ENCODE results near the gene ZBTB37.

ZBTB37 gene

DNA sequence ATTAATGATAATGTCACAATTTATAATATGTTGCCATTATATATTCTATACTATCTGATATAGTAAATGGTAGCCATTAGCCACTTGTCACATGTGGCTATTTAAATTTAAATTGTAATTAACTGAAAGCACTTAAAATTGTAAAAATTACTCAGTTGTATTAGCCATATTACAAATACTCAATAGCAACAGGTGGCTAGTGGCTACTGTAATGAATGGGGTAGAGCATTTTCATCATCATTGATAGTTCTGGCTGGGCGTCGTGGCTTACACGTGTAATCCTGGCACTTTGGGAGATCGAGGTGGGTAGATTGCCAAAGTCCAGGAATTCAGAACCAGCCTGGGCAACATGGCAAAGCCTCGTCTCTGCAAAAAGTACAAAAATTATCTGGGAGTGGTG is 16.5 kb downstream of the ZBTB37 start:
- no peak for DNase-seq (ENCODE audit: low read depth)
- H3K4me3 ChIP-seq (ENCODE audit: low read depth, low read length): no peak overlapping the region
- TF ChIP-seq MYC (IDR thresholded peaks at IDR 0.05; ENCODE audit: low read depth, low read length): no peak
- TF ChIP-seq POLR2A (IDR thresholded peaks at IDR 0.05; ENCODE audit: extremely low read depth, insufficient read length): no peak
- TF ChIP-seq CTCF (IDR thresholded peaks at IDR 0.05; ENCODE audit: low read depth, low read length): no peak
- TF ChIP-seq, protein P1, sequence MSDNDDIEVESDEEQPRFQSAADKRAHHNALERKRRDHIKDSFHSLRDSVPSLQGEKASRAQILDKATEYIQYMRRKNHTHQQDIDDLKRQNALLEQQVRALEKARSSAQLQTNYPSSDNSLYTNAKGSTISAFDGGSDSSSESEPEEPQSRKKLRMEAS (IDR thresholded peaks at IDR 0.05; ENCODE audit: low read depth, low read length): no peak

DNA sequence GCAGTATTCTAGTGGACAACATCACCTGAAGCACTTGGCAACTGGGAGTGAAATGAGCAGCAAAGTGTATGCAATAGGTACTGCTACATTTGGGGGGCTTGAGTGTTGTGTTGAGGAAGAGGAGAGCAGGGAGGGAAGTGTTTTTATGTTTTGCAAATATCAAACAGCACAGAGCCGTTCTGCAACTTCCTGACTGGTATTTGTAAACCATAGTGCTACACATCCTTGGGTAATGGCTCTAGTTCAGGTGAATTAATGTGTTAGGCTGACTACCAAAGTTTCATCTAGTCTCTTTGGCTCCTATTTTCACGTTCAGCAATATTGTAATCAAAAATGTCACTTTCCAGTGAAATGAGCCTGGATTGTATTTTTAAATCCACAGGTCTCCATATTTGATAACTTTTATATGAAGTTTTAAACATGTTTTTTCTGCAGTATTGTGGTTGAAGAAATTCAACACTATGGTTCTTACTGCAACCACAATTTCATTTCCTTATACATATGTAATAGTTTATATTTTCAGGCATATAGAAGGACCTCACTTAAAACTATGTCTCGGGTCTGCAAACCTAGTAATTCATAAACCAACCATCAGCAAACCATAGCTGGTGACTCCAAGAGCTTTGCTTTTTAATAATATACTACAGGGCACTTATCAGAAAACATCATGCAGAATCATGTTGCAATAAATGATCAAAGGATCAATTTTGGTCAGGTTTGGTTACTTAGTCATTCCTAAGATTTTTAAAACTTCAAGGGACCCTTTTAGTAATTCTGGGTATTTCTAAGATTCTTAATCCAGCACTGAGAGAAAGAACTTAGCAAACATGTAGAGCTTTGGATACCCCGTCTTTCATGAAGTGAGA is 18.8 kb downstream of the ZBTB37 start:
- no peak for DNase-seq (ENCODE audit: low read depth)
- H3K4me3 ChIP-seq (ENCODE audit: low read depth, low read length): no peak overlapping the region
- TF ChIP-seq, protein P1 (IDR thresholded peaks at IDR 0.05; ENCODE audit: low read depth, low read length): no peak
- TF ChIP-seq CTCF (IDR thresholded peaks at IDR 0.05; ENCODE audit: low read depth, low read length): no peak
- no peak for TF ChIP-seq MYC (IDR thresholded peaks at IDR 0.05; ENCODE audit: low read depth, low read length)
- no peak for TF ChIP-seq POLR2A (IDR thresholded peaks at IDR 0.05; ENCODE audit: extremely low read depth, insufficient read length)

- no peak for TF ChIP-seq MYC (IDR thresholded peaks at IDR 0.05; ENCODE audit: low read depth, low read length)
- no peak for TF ChIP-seq POLR2A (IDR thresholded peaks at IDR 0.05; ENCODE audit: extremely low read depth, insufficient read length)
- no peak for TF ChIP-seq CTCF (IDR thresholded peaks at IDR 0.05; ENCODE audit: low read depth, low read length)
- TF ChIP-seq, protein P1 (IDR thresholded peaks at IDR 0.05; ENCODE audit: low read depth, low read length): no peak
- no peak for DNase-seq (ENCODE audit: low read depth)
These were observed 19.4 kb downstream of the ZBTB37 start for GRCh38 chr1:173887627-173888026.

GRCh38 chr1:173888749-173889148 is 20.6 kb downstream of the ZBTB37 start:
- no peak for DNase-seq (ENCODE audit: low read depth)
- no peak overlapping the region for H3K4me3 ChIP-seq (ENCODE audit: low read depth, low read length)
- no peak for TF ChIP-seq MYC (IDR thresholded peaks at IDR 0.05; ENCODE audit: low read depth, low read length)
- TF ChIP-seq POLR2A (IDR thresholded peaks at IDR 0.05; ENCODE audit: extremely low read depth, insufficient read length): no peak

More at GRCh38 chr1:173887627-173888026, 19.4 kb downstream of the ZBTB37 start:
- no peak overlapping the region for H3K4me3 ChIP-seq (ENCODE audit: low read depth, low read length)

DNA sequence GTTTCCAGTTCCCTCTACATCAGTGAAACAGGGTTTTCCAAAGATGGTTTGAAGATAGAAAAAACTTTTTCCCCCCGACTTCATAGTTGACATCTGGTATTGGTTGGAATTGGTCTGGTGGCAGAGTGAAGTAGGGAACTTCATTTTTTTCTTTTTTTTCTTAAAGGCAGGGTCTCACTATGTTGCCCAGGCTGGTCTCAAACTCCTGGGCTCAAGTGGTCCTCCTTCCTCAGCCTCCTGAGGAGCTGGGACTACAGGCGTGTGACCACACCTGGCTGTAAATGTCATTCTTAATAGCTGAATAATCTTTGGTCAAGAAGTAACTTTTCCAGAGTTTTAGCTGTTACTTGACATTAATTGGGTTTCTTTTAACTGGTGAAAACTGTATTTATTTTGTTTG is 21.7 kb downstream of the ZBTB37 start:
- DNase-seq (ENCODE audit: low read depth): no peak
- no peak for TF ChIP-seq CTCF (IDR thresholded peaks at IDR 0.05; ENCODE audit: low read depth, low read length)
- TF ChIP-seq, protein P1 (IDR thresholded peaks at IDR 0.05; ENCODE audit: low read depth, low read length): no peak
- no peak for TF ChIP-seq POLR2A (IDR thresholded peaks at IDR 0.05; ENCODE audit: extremely low read depth, insufficient read length)
- no peak for TF ChIP-seq MYC (IDR thresholded peaks at IDR 0.05; ENCODE audit: low read depth, low read length)
- no peak overlapping the region for H3K4me3 ChIP-seq (ENCODE audit: low read depth, low read length)

DNA sequence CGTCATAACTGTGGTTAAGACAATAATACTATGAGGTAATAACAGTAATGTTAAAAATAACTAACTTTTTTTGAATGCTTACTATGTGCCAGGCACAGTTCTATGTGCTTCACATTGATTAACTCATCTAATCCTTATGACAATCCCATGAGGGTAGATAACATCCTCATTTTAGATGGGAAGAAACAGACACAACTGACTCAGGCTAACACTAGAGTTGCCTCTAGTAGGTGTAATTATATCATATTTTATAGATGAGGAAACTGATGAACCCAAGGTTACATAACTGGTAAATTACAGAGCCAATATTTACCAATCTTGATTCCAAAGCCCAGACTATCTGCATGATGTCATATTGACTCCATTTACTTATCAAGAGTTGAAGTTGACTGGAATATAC is 25.4 kb downstream of the ZBTB37 start:
- no peak overlapping the region for H3K4me3 ChIP-seq (ENCODE audit: low read depth, low read length)
- TF ChIP-seq CTCF (IDR thresholded peaks at IDR 0.05; ENCODE audit: low read depth, low read length) (no peak), POLR2A (IDR thresholded peaks at IDR 0.05; ENCODE audit: extremely low read depth, insufficient read length) (no peak), MYC (IDR thresholded peaks at IDR 0.05; ENCODE audit: low read depth, low read length) (no peak)
- TF ChIP-seq, protein P1 (IDR thresholded peaks at IDR 0.05; ENCODE audit: low read depth, low read length): no peak
- no peak for DNase-seq (ENCODE audit: low read depth)

Data from NB4 (cell line).